WERI-Rb-1 (cell line): Measurements from ENCODE around the gene COL17A1.

Source experiments
- DNase-seq: peaks from one replicate; pipeline ENCODE4 v3.0.0-alpha.2; 2020
- H3K27ac ChIP-seq: fragments of 250-450 bp; sonication (Bioruptor Pico); 2 replicates; pipeline ENCODE4 v1.5.1; 2020; ENCODE audit warnings: mild to moderate bottlenecking, moderate library complexity
- H3K27me3 ChIP-seq: fragments of 250-450 bp; sonication (Bioruptor Pico); 2 replicates; pipeline ENCODE4 v1.5.1; 2021; ENCODE audit warnings: mild to moderate bottlenecking, low read depth, moderate library complexity; ENCODE audit not compliant: insufficient read depth, severe bottlenecking
- H3K36me3 ChIP-seq: fragments of 250-450 bp; sonication (Bioruptor Pico); 2 replicates; pipeline ENCODE4 v1.5.1; 2020; ENCODE audit warnings: mild to moderate bottlenecking, moderate library complexity
- H3K4me3 ChIP-seq: 2 replicates; pipeline ENCODE4 v1.5.1; 2011; ENCODE audit warnings: low read depth, mild to moderate bottlenecking, control low read depth, low read length
- H3K9me3 ChIP-seq: fragments of 250-450 bp; sonication (Bioruptor Pico); 2 replicates; pipeline ENCODE4 v1.5.1; 2021; ENCODE audit warnings: mild to moderate bottlenecking, moderate library complexity; ENCODE audit not compliant: severe bottlenecking
- TF ChIP-seq, protein P1 (sequence below): IDR thresholded peaks from 2 replicates; pipeline ENCODE4 v1.5.1; 2011; ENCODE audit warnings: low read depth, mild to moderate bottlenecking, control low read depth, inconsistent platforms, low read length

Gene COL17A1

DNA sequence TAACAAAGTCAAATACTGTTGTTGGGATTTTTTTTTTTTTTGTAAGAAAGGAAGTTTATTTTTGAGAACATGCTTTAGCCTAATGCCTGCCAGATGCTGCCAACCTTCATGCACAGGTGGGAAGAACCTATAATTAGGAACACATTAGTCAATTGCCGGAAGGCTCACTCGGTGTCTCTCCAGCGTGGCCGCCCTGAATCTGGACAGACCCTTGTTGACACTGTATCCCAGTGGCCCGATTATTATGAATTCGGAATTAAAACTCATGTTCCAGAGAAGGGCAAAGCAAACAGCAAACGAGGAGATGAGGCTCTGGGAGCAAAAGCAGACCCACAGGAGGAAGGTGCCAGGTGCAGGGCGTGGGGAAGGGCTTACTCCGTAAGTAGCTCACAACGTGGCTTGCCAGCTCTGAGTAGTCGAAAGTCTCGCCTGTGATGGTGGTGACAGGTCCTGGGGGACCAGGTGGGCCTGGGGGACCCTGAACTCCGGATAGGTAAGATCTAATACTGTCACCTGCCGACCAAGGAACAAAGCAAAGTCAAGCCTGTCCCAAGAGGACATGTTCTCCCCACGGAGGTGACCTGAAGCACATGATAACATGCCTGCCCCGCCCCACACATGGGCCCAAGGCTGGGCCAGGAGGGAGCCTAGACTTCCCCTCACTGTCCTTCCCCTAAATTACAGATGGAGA lies 48.3 kb downstream of the COL17A1 start:
- no peak for DNase-seq

DNA sequence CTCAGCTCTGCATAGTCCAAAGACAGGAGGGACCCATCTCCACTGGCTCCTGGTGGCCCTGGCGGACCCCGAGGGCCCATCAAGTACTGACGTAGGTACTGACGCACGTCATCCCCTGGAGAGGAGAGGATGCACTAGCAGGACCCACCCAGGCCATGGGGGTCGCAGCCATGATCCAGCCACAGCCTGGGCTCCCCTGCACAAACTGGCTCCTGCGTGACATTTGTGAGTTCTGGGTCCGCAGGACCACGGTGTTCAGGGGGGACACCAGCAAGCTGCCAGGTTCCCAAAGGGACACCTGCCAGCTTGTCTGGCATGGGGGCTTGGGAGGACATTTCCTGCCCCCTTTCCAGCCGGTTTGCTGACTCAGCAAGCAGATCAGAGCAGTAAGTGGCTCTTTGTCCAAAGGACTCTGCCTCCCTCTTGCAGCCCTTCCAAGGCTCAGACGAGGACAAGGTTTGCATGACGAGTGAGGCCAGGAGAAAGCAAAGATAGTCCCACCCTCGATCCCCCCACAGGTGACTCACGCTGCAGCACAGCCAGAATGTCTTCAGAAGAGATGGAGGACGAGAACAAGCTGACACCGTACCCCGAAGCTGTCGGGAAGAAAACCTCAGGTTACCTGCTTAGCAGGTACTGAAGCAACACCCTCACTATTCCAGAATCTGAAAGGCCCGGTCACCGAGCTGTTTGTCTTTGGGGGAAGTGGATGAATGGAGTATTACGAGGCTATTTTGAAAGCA lies 49.0 kb downstream of the COL17A1 start:
- Histone ChIP-seq H3K36me3 (no peaks in the 10 kb centered on the region), H3K9me3 (no peaks in the 10 kb centered on the region), H3K4me3 (no peak overlapping the region), H3K27me3 (no peaks in the 10 kb centered on the region), H3K27ac (no peak overlapping the region)
- DNase-seq: no peak
- TF ChIP-seq, protein P1, sequence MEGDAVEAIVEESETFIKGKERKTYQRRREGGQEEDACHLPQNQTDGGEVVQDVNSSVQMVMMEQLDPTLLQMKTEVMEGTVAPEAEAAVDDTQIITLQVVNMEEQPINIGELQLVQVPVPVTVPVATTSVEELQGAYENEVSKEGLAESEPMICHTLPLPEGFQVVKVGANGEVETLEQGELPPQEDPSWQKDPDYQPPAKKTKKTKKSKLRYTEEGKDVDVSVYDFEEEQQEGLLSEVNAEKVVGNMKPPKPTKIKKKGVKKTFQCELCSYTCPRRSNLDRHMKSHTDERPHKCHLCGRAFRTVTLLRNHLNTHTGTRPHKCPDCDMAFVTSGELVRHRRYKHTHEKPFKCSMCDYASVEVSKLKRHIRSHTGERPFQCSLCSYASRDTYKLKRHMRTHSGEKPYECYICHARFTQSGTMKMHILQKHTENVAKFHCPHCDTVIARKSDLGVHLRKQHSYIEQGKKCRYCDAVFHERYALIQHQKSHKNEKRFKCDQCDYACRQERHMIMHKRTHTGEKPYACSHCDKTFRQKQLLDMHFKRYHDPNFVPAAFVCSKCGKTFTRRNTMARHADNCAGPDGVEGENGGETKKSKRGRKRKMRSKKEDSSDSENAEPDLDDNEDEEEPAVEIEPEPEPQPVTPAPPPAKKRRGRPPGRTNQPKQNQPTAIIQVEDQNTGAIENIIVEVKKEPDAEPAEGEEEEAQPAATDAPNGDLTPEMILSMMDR: no peak

More for the DNA sequence above, 48.3 kb downstream of the COL17A1 start:
- no peaks in the 10 kb centered on the region for H3K9me3 ChIP-seq
- no peak overlapping the region for H3K4me3 ChIP-seq
- no peaks in the 10 kb centered on the region for H3K27me3 ChIP-seq
- H3K27ac ChIP-seq: no peak overlapping the region
- H3K36me3 ChIP-seq: no peaks in the 10 kb centered on the region
- TF ChIP-seq, protein P1: no peak

DNA sequence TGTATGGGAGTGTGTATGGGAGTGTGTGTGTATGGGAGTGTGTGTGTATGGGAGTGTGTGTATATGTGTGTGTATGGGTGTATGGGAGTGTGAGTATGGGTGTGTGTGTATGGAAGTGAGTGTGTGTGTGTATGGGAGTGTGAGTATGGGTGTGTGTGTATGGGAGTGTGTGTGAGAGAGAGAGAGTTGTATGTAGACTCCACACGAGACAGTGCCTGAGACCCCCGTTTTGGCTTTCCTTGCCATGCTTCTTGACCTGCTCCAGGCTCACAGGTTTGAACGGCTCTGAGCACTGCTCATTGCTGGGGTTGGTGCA lies 49.7 kb downstream of the COL17A1 start:
- DNase-seq: no peak
- H3K4me3 ChIP-seq: no peak overlapping the region
- H3K9me3 ChIP-seq: no peaks in the 10 kb centered on the region
- H3K27ac ChIP-seq: no peak overlapping the region
- H3K27me3 ChIP-seq: no peaks in the 10 kb centered on the region
- H3K36me3 ChIP-seq: no peaks in the 10 kb centered on the region
- TF ChIP-seq, protein P1: no peak

DNA sequence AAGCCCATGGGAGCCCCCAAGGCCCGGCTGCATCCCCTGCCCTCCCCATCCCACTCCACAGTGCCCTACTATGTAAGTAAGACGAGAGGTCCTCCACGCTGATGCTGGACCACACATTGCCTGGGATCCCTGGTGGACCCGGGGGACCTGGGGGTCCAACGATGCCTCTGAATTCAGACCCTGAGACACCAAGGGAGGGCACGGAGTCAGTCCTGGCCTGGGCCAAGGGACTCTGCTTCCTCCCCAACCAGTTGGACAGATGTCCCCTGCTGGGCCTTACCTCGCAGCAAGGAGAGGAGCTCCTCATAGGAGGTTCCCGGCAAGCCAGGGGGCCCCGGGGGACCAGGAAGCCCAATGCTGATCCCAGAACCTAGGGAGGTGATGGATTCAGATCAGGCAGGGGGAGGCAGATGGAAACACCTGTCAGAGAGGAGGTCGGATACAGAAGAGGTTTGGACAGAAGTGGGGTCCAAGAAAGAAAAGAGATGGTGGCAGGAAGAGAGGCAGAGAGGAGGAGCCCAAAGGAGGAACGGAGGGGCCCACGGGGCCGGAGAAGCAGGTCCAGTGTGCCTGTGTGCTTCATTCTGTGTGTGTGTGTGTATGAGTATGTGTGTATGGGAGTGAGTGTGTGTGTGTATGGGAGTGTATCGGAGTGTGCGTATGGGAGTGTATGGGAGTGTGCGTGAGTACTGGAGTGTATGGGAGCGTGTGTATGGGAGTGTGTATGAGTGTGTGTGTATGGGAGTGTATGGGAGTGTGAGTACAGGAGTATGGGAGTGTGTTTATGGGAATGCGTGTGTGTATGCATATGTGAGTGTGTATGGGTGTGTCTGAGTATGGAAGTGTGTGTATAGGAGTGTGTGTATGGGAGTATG lies 50.2 kb downstream of the COL17A1 start:
- DNase-seq: no peak
- Histone ChIP-seq H3K9me3 (no peaks in the 10 kb centered on the region), H3K27ac (no peak overlapping the region), H3K27me3 (no peaks in the 10 kb centered on the region), H3K36me3 (peaks cover 2% of the 10 kb centered on the region), H3K4me3 (no peak overlapping the region)
- TF ChIP-seq, protein P1: no peak

DNA sequence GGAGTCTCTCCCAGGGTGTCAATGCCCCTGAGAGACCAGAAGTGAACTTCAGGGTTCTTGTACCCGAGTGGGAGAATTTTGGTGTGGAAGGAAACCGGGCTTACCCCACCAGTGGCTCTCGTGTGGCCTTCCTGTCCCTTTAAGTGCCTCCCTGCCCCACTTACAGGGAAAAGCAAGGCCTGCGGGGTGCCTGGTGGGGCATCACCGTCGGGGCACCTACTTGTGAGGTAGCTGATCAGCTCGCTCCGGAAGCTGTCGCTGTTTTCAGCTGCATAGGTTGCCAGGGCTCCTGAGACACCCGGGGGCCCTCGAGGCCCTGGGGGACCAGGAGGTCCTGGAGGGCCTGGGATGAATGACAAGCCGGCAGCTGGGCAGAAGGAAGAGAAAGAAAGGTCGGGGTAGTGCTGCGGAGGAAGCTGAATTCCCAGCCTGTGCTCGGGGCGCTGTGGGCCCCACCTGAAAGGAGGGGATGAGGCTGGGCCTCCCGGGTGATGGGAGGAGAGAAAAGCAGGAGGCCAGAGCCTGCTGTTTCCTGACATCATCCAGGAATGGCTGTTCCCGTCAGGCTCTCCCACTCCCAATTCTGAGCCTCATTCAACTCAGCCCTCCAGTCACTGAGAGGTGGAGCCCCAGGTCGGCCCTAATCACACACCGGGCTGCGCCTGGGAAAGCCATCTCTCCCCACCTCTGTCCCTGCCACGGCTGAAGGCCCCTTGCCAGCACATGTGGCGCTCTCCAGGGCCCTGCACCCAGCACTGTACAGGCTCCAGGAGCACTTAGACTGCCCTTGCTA lies 51.1 kb downstream of the COL17A1 start:
- no peak overlapping the region for H3K27ac ChIP-seq
- TF ChIP-seq, protein P1: no peak
- no peak overlapping the region for H3K4me3 ChIP-seq
- peaks cover 3% of the 10 kb centered on the region for H3K36me3 ChIP-seq
- no peak for DNase-seq
- no peaks in the 10 kb centered on the region for H3K27me3 ChIP-seq
- no peaks in the 10 kb centered on the region for H3K9me3 ChIP-seq
